Measurements from ENCODE around the gene ORM1.

GRCh38 chr9:114282926-114283325, 40.0 kb upstream of the ORM1 start:
- TF ChIP-seq POLR2A (IDR thresholded peaks at IDR 0.05), result no peak
- TF ChIP-seq CTCF (IDR thresholded peaks at IDR 0.05), result no peak

Measured in adrenal gland (tissue), 5 donors.